HepG2 (cell line): ENCODE measurements around the gene SEC63. TPM values are rescaled to one million over a fixed set of nuclear protein-coding genes. Genes with fewer than 3 reads are reported as not detected.
A peak's percentile ranks its signal among the peaks of the same experiment; 100 is the strongest.

Experiments
- CBX2 ChIP-seq, 2 experiments: fragments of 200-600 bp in 1 of 2; sonication (generic); formaldehyde crosslinking in 1 of 2; IDR thresholded peaks; 2 replicates each; pipeline versions ENCODE4 v1.7.0 to v1.8.1; 2018 to 2022; ENCODE audit warnings: low read depth in 2 of 2, low read length in 1 of 2, mild to moderate bottlenecking in 1 of 2, missing genetic modification reagents in 1 of 2
- EED ChIP-seq: sonication (generic); formaldehyde crosslinking; IDR thresholded peaks from 2 replicates; pipeline ENCODE4 v1.5.0; 2020; ENCODE audit warnings: mild to moderate bottlenecking, missing genetic modification reagents
- ELF4 ChIP-seq: sonication (generic); formaldehyde crosslinking; IDR thresholded peaks from 2 replicates; pipeline ENCODE4 v1.5.0; 2020; ENCODE audit warnings: missing genetic modification reagents, mild to moderate bottlenecking, moderate library complexity, borderline replicate concordance
- IKZF4 ChIP-seq: sonication (generic); formaldehyde crosslinking; IDR thresholded peaks from 2 replicates; pipeline ENCODE4 v1.5.1; 2020; ENCODE audit warnings: borderline replicate concordance, mild to moderate bottlenecking, low read depth, missing genetic modification reagents; ENCODE audit errors: not compliant biosample characterization
- KDM1A ChIP-seq: IDR thresholded peaks from 2 replicates; pipeline ENCODE4 v1.6.1; 2016; ENCODE audit warnings: missing compliant biosample characterization
- MYNN ChIP-seq: sonication (generic); formaldehyde crosslinking; IDR thresholded peaks from 2 replicates; pipeline ENCODE4 v1.4.0; 2020; ENCODE audit warnings: mild to moderate bottlenecking, low read depth, missing genetic modification reagents
- NR1H2 ChIP-seq: sonication (generic); formaldehyde crosslinking; IDR thresholded peaks from 2 replicates; pipeline ENCODE4 v1.8.1; 2022; ENCODE audit warnings: low read depth, missing genetic modification reagents, borderline replicate concordance
- POLR2AphosphoS2 ChIP-seq: IDR thresholded peaks from 2 replicates; pipeline ENCODE4 v1.6.1; 2011; ENCODE audit warnings: low read depth, low read length, improper control_type of control experiment
- RARA ChIP-seq: IDR thresholded peaks from 2 replicates; pipeline ENCODE4 v1.6.1; 2016; ENCODE audit warnings: missing genetic modification reagents, missing compliant biosample characterization
- SIN3A ChIP-seq: IDR thresholded peaks from 2 replicates; pipeline ENCODE4 v1.6.1; 2011; ENCODE audit warnings: low read depth, mild to moderate bottlenecking, control low read depth, low read length, borderline replicate concordance
- TAF15 ChIP-seq: fragments of 200-400 bp; formaldehyde crosslinking; IDR thresholded peaks from one replicate; pipeline ENCODE4 v1.6.1; 2018; ENCODE audit warnings: mild to moderate bottlenecking, low read depth, low read length; ENCODE audit not compliant: poor library complexity, severe bottlenecking
- TEAD2 ChIP-seq: sonication (generic); formaldehyde crosslinking; IDR thresholded peaks from 2 replicates; pipeline ENCODE4 v1.9.0; 2021; ENCODE audit warnings: missing genetic modification reagents
- ZC3H4 ChIP-seq: sonication (generic); formaldehyde crosslinking; IDR thresholded peaks from 2 replicates; pipeline ENCODE4 v1.4.0; 2020; ENCODE audit warnings: missing genetic modification reagents, borderline replicate concordance
- ZNF205 ChIP-seq: IDR thresholded peaks from 2 replicates; pipeline ENCODE4 v1.6.1; 2018; ENCODE audit warnings: missing biosample characterization, missing genetic modification reagents
- ZNF232 ChIP-seq: sonication (generic); formaldehyde crosslinking; IDR thresholded peaks from 2 replicates; pipeline ENCODE4 v1.4.0; 2020; ENCODE audit warnings: missing genetic modification reagents, borderline replicate concordance
- ZNF3 ChIP-seq: IDR thresholded peaks from 2 replicates; pipeline ENCODE4 v1.7.0; 2017; ENCODE audit warnings: inconsistent platforms
- ZNF615 ChIP-seq: sonication (generic); formaldehyde crosslinking; IDR thresholded peaks from 2 replicates; pipeline ENCODE4 v1.5.0; 2020; ENCODE audit warnings: mild to moderate bottlenecking, missing genetic modification reagents, borderline replicate concordance
- ZNF670 ChIP-seq: sonication (generic); formaldehyde crosslinking; IDR thresholded peaks from 2 replicates; pipeline ENCODE4 v1.8.0; 2022; ENCODE audit warnings: mild to moderate bottlenecking, missing genetic modification reagents, borderline replicate concordance
- ZNF839 ChIP-seq: sonication (generic); formaldehyde crosslinking; IDR thresholded peaks from 2 replicates; pipeline ENCODE4 v1.4.0; 2020; ENCODE audit warnings: missing genetic modification reagents, mild to moderate bottlenecking, borderline replicate concordance
- polyA plus RNA-seq, 8 experiments: library from polyadenylated mRNA; depleted of rRNA in 3 of 8; stranded (reverse) in 7 of 8; unstranded in 1 of 8; fragments of >200 nt; fragmentation: Illumina TruSeq in 4 of 8; extraction: Trizol in 4 of 8; gene quantifications; 2 replicates each; pipeline versions ENCODE4 v1.2.1 to v1.2.3, GENCODE V29; 2011 to 2016; ENCODE audit warnings: low read depth in 4 of 8, missing spikeins in 1 of 8, mixed read lengths in 1 of 8; ENCODE audit not compliant: insufficient read depth in 1 of 8
- total RNA-seq, 5 experiments: library from RNA; depleted of rRNA; stranded (reverse); fragments of >200 nt; fragmentation: Illumina TruSeq; extraction: Trizol; gene quantifications; 2 replicates each; pipeline ENCODE4 v1.2.3, GENCODE V29; 2016; ENCODE audit warnings: low read depth in 1 of 5
- TF ChIP-seq, protein P1 (sequence below): sonication (generic); formaldehyde crosslinking; IDR thresholded peaks from 2 replicates; pipeline ENCODE4 v1.4.0; 2020; ENCODE audit warnings: missing genetic modification reagents, mild to moderate bottlenecking, borderline replicate concordance
- TF ChIP-seq, protein P2 (sequence below): sonication (generic); formaldehyde crosslinking; IDR thresholded peaks from 2 replicates; pipeline ENCODE4 v1.4.0; 2020; ENCODE audit warnings: missing genetic modification reagents
- TF ChIP-seq, protein P3 (sequence below): IDR thresholded peaks from 2 replicates; pipeline ENCODE4 v1.6.1; 2016; ENCODE audit warnings: low read depth
- TF ChIP-seq, protein P4 (sequence below): sonication (generic); formaldehyde crosslinking; IDR thresholded peaks from 2 replicates; pipeline ENCODE4 v1.4.0; 2020; ENCODE audit warnings: missing genetic modification reagents

SEC63 gene
- total and polyA plus RNA-seq, 2 of the 13 experiments (the other 11 are each of a cell fraction or from before 2014, with no cell fraction given): 20.2 to 45.9 TPM

DNA sequence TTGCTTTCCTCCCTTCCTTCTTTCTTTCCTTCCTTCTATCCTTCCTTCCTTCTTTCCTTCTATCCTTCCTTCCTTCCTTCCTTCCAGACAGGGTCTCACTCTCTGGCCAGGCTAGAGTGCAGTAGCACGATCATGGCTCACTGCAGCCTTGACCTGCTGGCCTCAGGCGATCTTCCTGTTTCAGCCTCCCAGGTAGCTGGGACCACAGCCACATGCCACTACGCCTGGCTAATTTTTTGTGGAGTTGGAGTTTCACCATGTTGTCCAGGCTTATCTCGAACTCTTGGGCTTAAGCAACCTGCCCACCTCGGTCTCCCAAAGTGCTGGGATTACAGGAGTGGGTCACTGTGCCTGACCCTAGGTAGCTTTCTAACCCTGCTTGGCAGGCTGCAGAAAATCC lies 12.2 kb upstream of the SEC63 start (continued):
- TF ChIP-seq, protein P1, sequence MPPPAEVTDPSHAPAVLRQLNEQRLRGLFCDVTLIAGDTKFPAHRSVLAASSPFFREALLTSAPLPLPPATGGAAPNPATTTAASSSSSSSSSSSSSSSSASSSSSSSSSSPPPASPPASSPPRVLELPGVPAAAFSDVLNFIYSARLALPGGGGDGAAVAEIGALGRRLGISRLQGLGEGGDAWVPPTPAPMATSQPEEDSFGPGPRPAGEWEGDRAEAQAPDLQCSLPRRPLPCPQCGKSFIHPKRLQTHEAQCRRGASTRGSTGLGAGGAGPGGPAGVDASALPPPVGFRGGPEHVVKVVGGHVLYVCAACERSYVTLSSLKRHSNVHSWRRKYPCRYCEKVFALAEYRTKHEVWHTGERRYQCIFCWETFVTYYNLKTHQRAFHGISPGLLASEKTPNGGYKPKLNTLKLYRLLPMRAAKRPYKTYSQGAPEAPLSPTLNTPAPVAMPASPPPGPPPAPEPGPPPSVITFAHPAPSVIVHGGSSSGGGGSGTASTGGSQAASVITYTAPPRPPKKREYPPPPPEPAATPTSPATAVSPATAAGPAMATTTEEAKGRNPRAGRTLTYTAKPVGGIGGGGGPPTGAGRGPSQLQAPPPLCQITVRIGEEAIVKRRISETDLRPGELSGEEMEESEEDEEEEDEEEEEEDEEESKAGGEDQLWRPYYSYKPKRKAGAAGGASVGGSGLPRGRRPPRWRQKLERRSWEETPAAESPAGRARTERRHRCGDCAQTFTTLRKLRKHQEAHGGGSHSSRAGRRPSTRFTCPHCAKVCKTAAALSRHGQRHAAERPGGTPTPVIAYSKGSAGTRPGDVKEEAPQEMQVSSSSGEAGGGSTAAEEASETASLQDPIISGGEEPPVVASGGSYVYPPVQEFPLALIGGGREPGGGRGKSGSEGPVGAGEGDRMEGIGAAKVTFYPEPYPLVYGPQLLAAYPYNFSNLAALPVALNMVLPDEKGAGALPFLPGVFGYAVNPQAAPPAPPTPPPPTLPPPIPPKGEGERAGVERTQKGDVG: no peak
- TF ChIP-seq ZNF615 (CRISPR knock-in tag) (no peak), TAF15 (no peak), EED (no peak), ZNF232 (CRISPR knock-in tag) (no peak), ZNF205 (CRISPR knock-in tag) (no peak), ELF4 (CRISPR knock-in tag) (no peak), SIN3A (no peak), POLR2AphosphoS2 (no peak), TEAD2 (CRISPR knock-in tag) (no peak), ZNF3 (CRISPR knock-in tag) (no peak), NR1H2 (no peak), ZNF839 (no peak), IKZF4 (CRISPR knock-in tag) (no peak), RARA (CRISPR knock-in tag) (peak; percentile 37; the same call in 1 of the 2 replicates), MYNN (no peak), ZNF670 (CRISPR knock-in tag) (no peak), ZC3H4 (no peak), CBX2 (IDR thresholded peaks at IDR 0.05; ENCODE audit: low read depth, low read length) (no peak), CBX2 (CRISPR knock-in tag; IDR thresholded peaks at IDR 0.05; ENCODE audit: low read depth) (no peak), KDM1A (CRISPR knock-in tag) (no peak)
- TF ChIP-seq, protein P2, sequence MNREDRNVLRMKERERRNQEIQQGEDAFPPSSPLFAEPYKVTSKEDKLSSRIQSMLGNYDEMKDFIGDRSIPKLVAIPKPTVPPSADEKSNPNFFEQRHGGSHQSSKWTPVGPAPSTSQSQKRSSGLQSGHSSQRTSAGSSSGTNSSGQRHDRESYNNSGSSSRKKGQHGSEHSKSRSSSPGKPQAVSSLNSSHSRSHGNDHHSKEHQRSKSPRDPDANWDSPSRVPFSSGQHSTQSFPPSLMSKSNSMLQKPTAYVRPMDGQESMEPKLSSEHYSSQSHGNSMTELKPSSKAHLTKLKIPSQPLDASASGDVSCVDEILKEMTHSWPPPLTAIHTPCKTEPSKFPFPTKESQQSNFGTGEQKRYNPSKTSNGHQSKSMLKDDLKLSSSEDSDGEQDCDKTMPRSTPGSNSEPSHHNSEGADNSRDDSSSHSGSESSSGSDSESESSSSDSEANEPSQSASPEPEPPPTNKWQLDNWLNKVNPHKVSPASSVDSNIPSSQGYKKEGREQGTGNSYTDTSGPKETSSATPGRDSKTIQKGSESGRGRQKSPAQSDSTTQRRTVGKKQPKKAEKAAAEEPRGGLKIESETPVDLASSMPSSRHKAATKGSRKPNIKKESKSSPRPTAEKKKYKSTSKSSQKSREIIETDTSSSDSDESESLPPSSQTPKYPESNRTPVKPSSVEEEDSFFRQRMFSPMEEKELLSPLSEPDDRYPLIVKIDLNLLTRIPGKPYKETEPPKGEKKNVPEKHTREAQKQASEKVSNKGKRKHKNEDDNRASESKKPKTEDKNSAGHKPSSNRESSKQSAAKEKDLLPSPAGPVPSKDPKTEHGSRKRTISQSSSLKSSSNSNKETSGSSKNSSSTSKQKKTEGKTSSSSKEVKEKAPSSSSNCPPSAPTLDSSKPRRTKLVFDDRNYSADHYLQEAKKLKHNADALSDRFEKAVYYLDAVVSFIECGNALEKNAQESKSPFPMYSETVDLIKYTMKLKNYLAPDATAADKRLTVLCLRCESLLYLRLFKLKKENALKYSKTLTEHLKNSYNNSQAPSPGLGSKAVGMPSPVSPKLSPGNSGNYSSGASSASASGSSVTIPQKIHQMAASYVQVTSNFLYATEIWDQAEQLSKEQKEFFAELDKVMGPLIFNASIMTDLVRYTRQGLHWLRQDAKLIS (CRISPR knock-in tag): no peak
- TF ChIP-seq, protein P3, sequence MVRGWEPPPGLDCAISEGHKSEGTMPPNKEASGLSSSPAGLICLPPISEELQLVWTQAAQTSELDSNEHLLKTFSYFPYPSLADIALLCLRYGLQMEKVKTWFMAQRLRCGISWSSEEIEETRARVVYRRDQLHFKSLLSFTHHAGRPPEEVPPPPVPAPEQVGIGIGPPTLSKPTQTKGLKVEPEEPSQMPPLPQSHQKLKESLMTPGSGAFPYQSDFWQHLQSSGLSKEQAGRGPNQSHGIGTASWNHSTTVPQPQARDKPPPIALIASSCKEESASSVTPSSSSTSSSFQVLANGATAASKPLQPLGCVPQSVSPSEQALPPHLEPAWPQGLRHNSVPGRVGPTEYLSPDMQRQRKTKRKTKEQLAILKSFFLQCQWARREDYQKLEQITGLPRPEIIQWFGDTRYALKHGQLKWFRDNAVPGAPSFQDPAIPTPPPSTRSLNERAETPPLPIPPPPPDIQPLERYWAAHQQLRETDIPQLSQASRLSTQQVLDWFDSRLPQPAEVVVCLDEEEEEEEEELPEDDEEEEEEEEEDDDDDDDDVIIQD (CRISPR knock-in tag): no peak
- TF ChIP-seq, protein P4, sequence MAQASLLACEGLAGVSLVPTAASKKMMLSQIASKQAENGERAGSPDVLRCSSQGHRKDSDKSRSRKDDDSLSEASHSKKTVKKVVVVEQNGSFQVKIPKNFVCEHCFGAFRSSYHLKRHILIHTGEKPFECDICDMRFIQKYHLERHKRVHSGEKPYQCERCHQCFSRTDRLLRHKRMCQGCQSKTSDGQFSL (CRISPR knock-in tag): no peak
